Activated T-cell treated with anti-CD3 and anti-CD28 coated beads, Interleukin-2, amount 50 U/mL, for 72 hours (primary cell): ENCODE data around the gene KIAA1217. TPM values are rescaled to one million over a fixed set of nuclear protein-coding genes. Genes with fewer than 3 reads are reported as not detected.
"Not testable (repeated sequence)": the region's sequence is repeated elsewhere in the genome, so short reads cannot be mapped to it uniquely, and the experiment has no call there.

Source experiments
- ATAC-seq, 2 donors: fragments of 150-1000 bp; cut with Tn5 transposase; replicated peaks in 1 of 2; 2 replicates each; pipeline ENCODE4 v1.10.0; 2021; ENCODE audit warnings: moderate library complexity in 2 of 2, mild to moderate bottlenecking in 1 of 2
- DNase-seq, 2 donors: peaks; one replicate each; pipeline ENCODE4 v3.0.0; 2021 to 2022; ENCODE audit warnings: mixed read lengths in 1 of 2
- H3K27ac Mint-ChIP-seq: one replicate; pipeline ENCODE4 v1.8.0; 2022; ENCODE audit warnings: mild to moderate bottlenecking, moderate library complexity, mixed read lengths
- H3K27me3 Mint-ChIP-seq: one replicate; pipeline ENCODE4 v1.8.0; 2022; ENCODE audit warnings: low read depth, mixed read lengths
- H3K36me3 Mint-ChIP-seq, 2 donors: one replicate each; pipeline ENCODE4 v1.8.0; 2022; ENCODE audit warnings: mixed read lengths in 2 of 2, mild to moderate bottlenecking in 1 of 2; ENCODE audit not compliant: insufficient read depth in 2 of 2
- H3K4me1 Mint-ChIP-seq: one replicate; pipeline ENCODE4 v1.8.0; 2022; ENCODE audit warnings: low read depth, mixed read lengths
- H3K4me3 Mint-ChIP-seq, 2 donors: one replicate each; pipeline ENCODE4 v1.8.0; 2022; ENCODE audit warnings: mild to moderate bottlenecking in 2 of 2, mixed read lengths in 2 of 2, moderate library complexity in 2 of 2
- H3K9me3 Mint-ChIP-seq, 2 donors: one replicate each; pipeline ENCODE4 v1.8.0; 2022; ENCODE audit warnings: mixed read lengths in 2 of 2
- total RNA-seq, 2 donors: library from RNA; stranded (reverse); gene quantifications; one replicate each; pipeline ENCODE4 v1.2.3, GENCODE V29; 2022

Gene KIAA1217
- total RNA-seq, 2 donors from 2014 or later: 0.60 to 0.84 TPM

- peaks cover 12% of the 10 kb centered on the region for H3K27me3 Mint-ChIP-seq
- DNase-seq (no peak), ATAC-seq (no peak)
- no peak overlapping the region for H3K4me3 Mint-ChIP-seq
- no peaks in the 10 kb centered on the region for H3K4me1 Mint-ChIP-seq
- no peaks in the 10 kb centered on the region for H3K36me3 Mint-ChIP-seq
- no peaks in the 10 kb centered on the region for H3K9me3 Mint-ChIP-seq
- H3K27ac Mint-ChIP-seq: no peak overlapping the region
Measured at GRCh38 chr10:24344695-24345463, 135.9 kb downstream of the KIAA1217 start.

GRCh38 chr10:24346877-24347519, 138.1 kb downstream of the KIAA1217 start:
- Mint-ChIP-seq H3K9me3 (no peaks in the 10 kb centered on the region), H3K27ac (no peak overlapping the region), H3K4me3 (no peak overlapping the region), H3K36me3 (no peaks in the 10 kb centered on the region), H3K27me3 (peaks cover 12% of the 10 kb centered on the region), H3K4me1 (no peaks in the 10 kb centered on the region)
- DNase-seq (no peak), ATAC-seq (no peak)

- ATAC-seq (no peak), DNase-seq (no peak)
- H3K36me3 Mint-ChIP-seq: no peaks in the 10 kb centered on the region
Measured at GRCh38 chr10:24349379-24350001, 140.6 kb downstream of the KIAA1217 start.

GRCh38 chr10:24350070-24350921, 141.4 kb downstream of the KIAA1217 start:
- H3K36me3 Mint-ChIP-seq: no peaks in the 10 kb centered on the region
- H3K27ac Mint-ChIP-seq: no peak overlapping the region
- no peaks in the 10 kb centered on the region for H3K9me3 Mint-ChIP-seq
- ATAC-seq: no peak
- H3K4me1 Mint-ChIP-seq: no peaks in the 10 kb centered on the region
- DNase-seq: no peak
- no peak overlapping the region for H3K4me3 Mint-ChIP-seq
- H3K27me3 Mint-ChIP-seq: no peaks in the 10 kb centered on the region

More at GRCh38 chr10:24349379-24350001, 140.6 kb downstream of the KIAA1217 start:
- Mint-ChIP-seq H3K9me3 (no peaks in the 10 kb centered on the region), H3K4me1 (no peaks in the 10 kb centered on the region), H3K27ac (no peak overlapping the region), H3K4me3 (no peak overlapping the region), H3K27me3 (no peaks in the 10 kb centered on the region)

GRCh38 chr10:24350922-24351225, 141.9 kb downstream of the KIAA1217 start:
- H3K9me3 Mint-ChIP-seq: not testable (repeated sequence)

GRCh38 chr10:24351961-24352360, 143.0 kb downstream of the KIAA1217 start:
- Mint-ChIP-seq H3K9me3 (no peaks in the 10 kb centered on the region), H3K36me3 (no peaks in the 10 kb centered on the region), H3K27me3 (no peaks in the 10 kb centered on the region), H3K4me3 (no peak overlapping the region), H3K4me1 (no peaks in the 10 kb centered on the region), H3K27ac (no peak overlapping the region)
- no peak for ATAC-seq
- DNase-seq: no peak

More at GRCh38 chr10:24350922-24351225, 141.9 kb downstream of the KIAA1217 start:
- not testable (repeated sequence) for H3K36me3 Mint-ChIP-seq, ATAC-seq, H3K27ac Mint-ChIP-seq, H3K4me1 Mint-ChIP-seq, H3K27me3 Mint-ChIP-seq, H3K4me3 Mint-ChIP-seq, DNase-seq

- H3K4me3 Mint-ChIP-seq: no peak overlapping the region
- H3K36me3 Mint-ChIP-seq: no peaks in the 10 kb centered on the region
- no peaks in the 10 kb centered on the region for H3K4me1 Mint-ChIP-seq
- H3K27ac Mint-ChIP-seq: no peak overlapping the region
- H3K9me3 Mint-ChIP-seq: no peaks in the 10 kb centered on the region
- DNase-seq: no peak
- no peaks in the 10 kb centered on the region for H3K27me3 Mint-ChIP-seq
- no peak for ATAC-seq
Measured at GRCh38 chr10:24352399-24352798, 143.5 kb downstream of the KIAA1217 start.

- Mint-ChIP-seq H3K9me3 (no peaks in the 10 kb centered on the region), H3K4me3 (no peak overlapping the region)
Measured at GRCh38 chr10:24353319-24353718, 144.4 kb downstream of the KIAA1217 start.

GRCh38 chr10:24355056-24355688, 146.2 kb downstream of the KIAA1217 start:
- Mint-ChIP-seq H3K27ac (no peak overlapping the region), H3K27me3 (no peaks in the 10 kb centered on the region), H3K4me3 (no peak overlapping the region), H3K4me1 (no peaks in the 10 kb centered on the region), H3K9me3 (no peaks in the 10 kb centered on the region), H3K36me3 (no peaks in the 10 kb centered on the region)
- DNase-seq: no peak
- no peak for ATAC-seq

More at GRCh38 chr10:24353319-24353718, 144.4 kb downstream of the KIAA1217 start:
- DNase-seq (no peak), ATAC-seq (no peak)
- no peaks in the 10 kb centered on the region for H3K36me3 Mint-ChIP-seq
- no peaks in the 10 kb centered on the region for H3K4me1 Mint-ChIP-seq
- H3K27me3 Mint-ChIP-seq: no peaks in the 10 kb centered on the region
- H3K27ac Mint-ChIP-seq: no peak overlapping the region

GRCh38 chr10:24357344-24358004, 148.5 kb downstream of the KIAA1217 start:
- Mint-ChIP-seq H3K4me1 (no peaks in the 10 kb centered on the region), H3K27me3 (no peaks in the 10 kb centered on the region), H3K9me3 (no peaks in the 10 kb centered on the region), H3K4me3 (no peak overlapping the region), H3K36me3 (no peaks in the 10 kb centered on the region), H3K27ac (no peak overlapping the region)
- DNase-seq (no peak), ATAC-seq (no peak)

GRCh38 chr10:24358022-24358421, 149.1 kb downstream of the KIAA1217 start:
- no peaks in the 10 kb centered on the region for H3K4me1 Mint-ChIP-seq
- no peaks in the 10 kb centered on the region for H3K36me3 Mint-ChIP-seq
- H3K27ac Mint-ChIP-seq: no peak overlapping the region
- DNase-seq (no peak), ATAC-seq (no peak)
- H3K27me3 Mint-ChIP-seq: no peaks in the 10 kb centered on the region
- H3K9me3 Mint-ChIP-seq: no peaks in the 10 kb centered on the region
- no peak overlapping the region for H3K4me3 Mint-ChIP-seq
